ENCODE results near the gene RNF175.

RNF175 gene

DNA sequence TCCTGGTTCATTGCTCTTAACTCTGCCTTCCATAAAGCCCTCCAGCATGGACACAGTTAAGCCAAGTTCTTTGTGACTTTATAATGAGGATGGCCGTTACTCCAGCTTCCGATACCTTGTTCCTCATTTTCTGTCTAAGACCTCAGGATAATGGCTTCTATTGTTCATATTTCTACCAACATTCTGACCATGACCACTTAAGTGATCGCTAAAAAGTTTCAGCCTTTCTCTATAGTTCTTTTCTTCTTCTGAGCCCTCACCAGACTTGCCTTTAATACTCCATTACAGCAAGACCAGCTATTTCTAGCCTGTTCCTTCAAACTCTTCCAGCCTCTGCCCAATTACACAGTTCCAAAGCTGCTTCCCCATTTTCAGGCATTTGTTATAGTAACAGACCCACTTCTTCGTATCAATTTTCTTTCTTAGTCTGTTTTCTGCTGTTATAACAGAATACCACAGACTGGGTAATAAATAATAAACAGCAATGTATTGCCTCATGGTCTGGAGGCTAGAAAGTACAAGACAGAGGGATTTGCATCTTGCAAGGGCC lies 12.3 kb downstream of the RNF175 start:
- Histone ChIP-seq H3K27me3 (replicated peaks; ENCODE audit: insufficient read depth, low read length) (no peaks in the 10 kb centered on the region), H3K4me1 (ENCODE audit: low read length) (no peaks in the 10 kb centered on the region), H4K20me1 (ENCODE audit: insufficient read depth, low read length) (no peaks in the 10 kb centered on the region), H3F3A (ENCODE audit: insufficient read depth, low read length) (no peaks in the 10 kb centered on the region), H3K9ac (ENCODE audit: low read length) (no peak overlapping the region), H3K4me3 (ENCODE audit: low read length) (no peak overlapping the region), H3K36me3 (replicated peaks; ENCODE audit: insufficient read depth, low read length) (no peaks in the 10 kb centered on the region), H3K27ac (ENCODE audit: low read length) (no peak overlapping the region), H2AFZ (ENCODE audit: low read length) (no peak overlapping the region), H3K9me2 (replicated peaks; ENCODE audit: insufficient read depth, low read length) (no peaks in the 10 kb centered on the region), H3K9me3 (replicated peaks; ENCODE audit: insufficient read depth, low read length) (no peaks in the 10 kb centered on the region), H3K4me2 (ENCODE audit: low read depth, low read length) (no peak overlapping the region), H3K79me2 (ENCODE audit: low read length) (no peaks in the 10 kb centered on the region)
- no peak for DNase-seq
- TF ChIP-seq EZH2 (optimal IDR thresholded peaks at IDR 0.05; ENCODE audit: low read depth, low read length) (no peak), EZH2phosphoT487 (IDR thresholded peaks at IDR 0.05; ENCODE audit: low read length) (no peak)
- TF ChIP-seq, protein P1, sequence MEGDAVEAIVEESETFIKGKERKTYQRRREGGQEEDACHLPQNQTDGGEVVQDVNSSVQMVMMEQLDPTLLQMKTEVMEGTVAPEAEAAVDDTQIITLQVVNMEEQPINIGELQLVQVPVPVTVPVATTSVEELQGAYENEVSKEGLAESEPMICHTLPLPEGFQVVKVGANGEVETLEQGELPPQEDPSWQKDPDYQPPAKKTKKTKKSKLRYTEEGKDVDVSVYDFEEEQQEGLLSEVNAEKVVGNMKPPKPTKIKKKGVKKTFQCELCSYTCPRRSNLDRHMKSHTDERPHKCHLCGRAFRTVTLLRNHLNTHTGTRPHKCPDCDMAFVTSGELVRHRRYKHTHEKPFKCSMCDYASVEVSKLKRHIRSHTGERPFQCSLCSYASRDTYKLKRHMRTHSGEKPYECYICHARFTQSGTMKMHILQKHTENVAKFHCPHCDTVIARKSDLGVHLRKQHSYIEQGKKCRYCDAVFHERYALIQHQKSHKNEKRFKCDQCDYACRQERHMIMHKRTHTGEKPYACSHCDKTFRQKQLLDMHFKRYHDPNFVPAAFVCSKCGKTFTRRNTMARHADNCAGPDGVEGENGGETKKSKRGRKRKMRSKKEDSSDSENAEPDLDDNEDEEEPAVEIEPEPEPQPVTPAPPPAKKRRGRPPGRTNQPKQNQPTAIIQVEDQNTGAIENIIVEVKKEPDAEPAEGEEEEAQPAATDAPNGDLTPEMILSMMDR (IDR thresholded peaks at IDR 0.05; ENCODE audit: low read length) = no peak

DNA sequence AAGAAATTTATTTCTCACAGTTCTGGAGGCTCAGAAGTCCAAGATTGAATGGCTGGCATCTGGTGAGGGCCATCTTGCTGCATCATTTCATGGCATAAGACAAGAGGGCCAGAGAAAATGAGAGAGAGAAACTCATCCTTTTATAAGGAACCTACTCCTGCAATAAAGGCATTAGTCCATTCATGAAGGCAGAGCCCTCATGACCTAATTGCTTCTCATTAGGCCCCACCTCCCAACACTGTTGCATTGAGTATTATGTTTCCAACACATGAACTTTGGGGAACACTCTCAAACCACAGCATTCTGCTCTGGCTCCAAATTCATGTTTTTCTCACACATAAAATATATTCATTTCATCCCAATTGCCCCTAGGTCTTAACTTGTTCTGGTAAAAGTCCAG lies 14.2 kb downstream of the RNF175 start:
- TF ChIP-seq EZH2 (optimal IDR thresholded peaks at IDR 0.05; ENCODE audit: low read depth, low read length) (no peak), EZH2phosphoT487 (IDR thresholded peaks at IDR 0.05; ENCODE audit: low read length) (no peak)
- TF ChIP-seq, protein P1 (IDR thresholded peaks at IDR 0.05; ENCODE audit: low read length) = no peak

DNA sequence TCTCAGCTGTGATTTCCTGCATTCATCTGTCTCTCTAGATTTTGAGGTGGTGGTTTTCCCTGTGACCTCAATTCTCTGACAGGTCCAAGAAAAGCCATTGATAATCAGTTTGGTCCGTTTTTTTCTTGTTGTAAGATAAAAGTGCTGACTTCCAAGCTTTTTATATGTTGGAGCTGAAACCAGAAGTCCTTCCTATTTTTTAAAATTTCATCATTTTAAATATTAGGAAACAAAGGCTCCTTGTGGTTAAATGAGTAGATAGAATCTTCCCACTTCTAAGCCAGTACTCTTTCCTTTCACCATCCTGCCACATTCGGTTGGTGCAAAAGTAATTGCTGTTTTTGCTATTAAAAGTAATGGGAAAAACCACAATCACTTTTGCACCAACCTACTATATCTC lies 18.3 kb downstream of the RNF175 start:
- no peaks in the 10 kb centered on the region for H3K79me2 ChIP-seq (ENCODE audit: low read length)

More for the DNA sequence above, 14.2 kb downstream of the RNF175 start:
- H3K27me3 ChIP-seq (replicated peaks; ENCODE audit: insufficient read depth, low read length) = no peaks in the 10 kb centered on the region
- H4K20me1 ChIP-seq (ENCODE audit: insufficient read depth, low read length) = no peaks in the 10 kb centered on the region
- H3K27ac ChIP-seq (ENCODE audit: low read length) = no peak overlapping the region
- no peaks in the 10 kb centered on the region for H3F3A ChIP-seq (ENCODE audit: insufficient read depth, low read length)
- no peak overlapping the region for H3K9ac ChIP-seq (ENCODE audit: low read length)
- H3K79me2 ChIP-seq (ENCODE audit: low read length) = no peaks in the 10 kb centered on the region
- no peaks in the 10 kb centered on the region for H3K9me2 ChIP-seq (replicated peaks; ENCODE audit: insufficient read depth, low read length)
- H3K4me2 ChIP-seq (ENCODE audit: low read depth, low read length) = no peak overlapping the region
- H2AFZ ChIP-seq (ENCODE audit: low read length) = no peak overlapping the region
- H3K9me3 ChIP-seq (replicated peaks; ENCODE audit: insufficient read depth, low read length) = no peaks in the 10 kb centered on the region
- H3K36me3 ChIP-seq (replicated peaks; ENCODE audit: insufficient read depth, low read length) = no peaks in the 10 kb centered on the region
- H3K4me1 ChIP-seq (ENCODE audit: low read length) = no peaks in the 10 kb centered on the region
- H3K4me3 ChIP-seq (ENCODE audit: low read length) = no peak overlapping the region
- DNase-seq = no peak

More for the DNA sequence above, 18.3 kb downstream of the RNF175 start:
- H3K9me3 ChIP-seq (replicated peaks; ENCODE audit: insufficient read depth, low read length) = no peaks in the 10 kb centered on the region
- H3K27me3 ChIP-seq (replicated peaks; ENCODE audit: insufficient read depth, low read length) = no peaks in the 10 kb centered on the region
- H2AFZ ChIP-seq (ENCODE audit: low read length) = no peak overlapping the region
- TF ChIP-seq, protein P1 (IDR thresholded peaks at IDR 0.05; ENCODE audit: low read length) = no peak
- TF ChIP-seq EZH2phosphoT487 (IDR thresholded peaks at IDR 0.05; ENCODE audit: low read length) (no peak), EZH2 (optimal IDR thresholded peaks at IDR 0.05; ENCODE audit: low read depth, low read length) (no peak)
- H3K4me3 ChIP-seq (ENCODE audit: low read length) = no peak overlapping the region
- H4K20me1 ChIP-seq (ENCODE audit: insufficient read depth, low read length) = no peaks in the 10 kb centered on the region
- no peaks in the 10 kb centered on the region for H3K4me1 ChIP-seq (ENCODE audit: low read length)
- DNase-seq = no peak
- no peaks in the 10 kb centered on the region for H3K36me3 ChIP-seq (replicated peaks; ENCODE audit: insufficient read depth, low read length)
- no peaks in the 10 kb centered on the region for H3K9me2 ChIP-seq (replicated peaks; ENCODE audit: insufficient read depth, low read length)
- H3F3A ChIP-seq (ENCODE audit: insufficient read depth, low read length) = no peaks in the 10 kb centered on the region
- H3K9ac ChIP-seq (ENCODE audit: low read length) = no peak overlapping the region
- no peak overlapping the region for H3K27ac ChIP-seq (ENCODE audit: low read length)
- H3K4me2 ChIP-seq (ENCODE audit: low read depth, low read length) = no peak overlapping the region
